Measurements from ENCODE around the gene ENAH.

GRCh38 chr1:225543350-225543749, 109.6 kb downstream of the ENAH start:
- TF ChIP-seq EP300 (IDR thresholded peaks at IDR 0.05), result no peak
- no peak for TF ChIP-seq CTCF (IDR thresholded peaks at IDR 0.05)
- no peak for TF ChIP-seq POLR2A (IDR thresholded peaks at IDR 0.05)
